B cell (primary cell): Measurements from ENCODE around the gene ARHGAP25. TPM values are rescaled to one million over a fixed set of nuclear protein-coding genes. Genes with fewer than 3 reads are reported as not detected.

Experiments
- ATAC-seq: fragments of 200-7000 bp; cut with Tn5 transposase; one replicate; pipeline ENCODE4 v1.10.0; 2021; ENCODE audit warnings: low read depth, mild to moderate bottlenecking, moderate number of reproducible peaks, moderate library complexity
- CTCF ChIA-PET: fragments of 350-600 bp; sonication (Branson Sonifier 250); formaldehyde crosslinking; loops from one replicate; lab custom pipeline; 2021; ENCODE audit warnings: antibody characterized with exemption, inconsistent platforms; lab: Charles Lee
- POLR2A ChIA-PET: fragments of 350-600 bp; sonication (Branson Sonifier 250); formaldehyde crosslinking; loops from one replicate; lab custom pipeline; 2021; ENCODE audit warnings: antibody characterized with exemption; lab: Charles Lee
- DNase-seq: peaks from one replicate; pipeline ENCODE4 v3.0.0; 2013
- H2AFZ ChIP-seq: 2 replicates; pipeline ENCODE4 v1.6.1; 2012; ENCODE audit warnings: mild to moderate bottlenecking, low read depth, low read length; ENCODE audit not compliant: insufficient read depth, poor library complexity, severe bottlenecking
- H3K27ac ChIP-seq, 2 donors: 1 replicate in 1 of 2; 2 replicates in 1 of 2; pipeline ENCODE4 v1.5.1; 2012 to 2013; ENCODE audit warnings: low read length in 2 of 2, mild to moderate bottlenecking in 2 of 2, moderate library complexity in 1 of 2
- H3K27me3 ChIP-seq, 4 experiments: fragments of 200-600 bp in 1 of 4; sonication (generic) in 1 of 4; replicated peaks in 1 of 4; 1 replicate in 2 of 4; 2 replicates in 2 of 4; pipeline versions ENCODE4 v1.6.1 to v1.7.0; 2013 to 2016; ENCODE audit warnings: low read length in 3 of 4, mild to moderate bottlenecking in 2 of 4, mixed read lengths in 1 of 4, moderate library complexity in 1 of 4; ENCODE audit not compliant: insufficient read depth in 4 of 4, control insufficient read depth in 3 of 4; ENCODE audit errors: control extremely low read depth in 1 of 4
- H3K36me3 ChIP-seq, 2 experiments: replicated peaks in 1 of 2; 1 replicate in 1 of 2; 2 replicates in 1 of 2; pipeline versions ENCODE4 v1.6.1 to v1.7.1; 2013; ENCODE audit warnings: low read length in 1 of 2; ENCODE audit not compliant: insufficient read depth in 2 of 2, control insufficient read depth in 1 of 2; ENCODE audit errors: control extremely low read depth in 1 of 2, extremely low read depth in 1 of 2
- H3K4me1 ChIP-seq, 2 donors: fragments of 200-600 bp in 1 of 2; sonication (generic) in 1 of 2; 1 replicate in 1 of 2; 2 replicates in 1 of 2; pipeline versions ENCODE4 v1.5.1 to v1.6.1; 2013 to 2017; ENCODE audit warnings: low read length in 2 of 2; ENCODE audit not compliant: control insufficient read depth in 2 of 2, insufficient read depth in 2 of 2
- H3K4me2 ChIP-seq: replicated peaks from 2 replicates; pipeline ENCODE3; 2012; ENCODE audit warnings: mild to moderate bottlenecking, low read depth, low read length; ENCODE audit not compliant: poor library complexity, severe bottlenecking
- H3K4me3 ChIP-seq, 5 experiments: fragments of 200-600 bp in 1 of 5; sonication (generic) in 1 of 5; 1 replicate in 3 of 5; 2 replicates in 2 of 5; pipeline versions ENCODE4 v1.5.1 to v1.7.0; 2011 to 2016; ENCODE audit warnings: low read length in 4 of 5, mild to moderate bottlenecking in 4 of 5, low read depth in 2 of 5, control low read depth in 1 of 5, moderate library complexity in 1 of 5; ENCODE audit not compliant: insufficient read depth in 1 of 5; ENCODE audit errors: control extremely low read depth in 1 of 5, extremely low read depth in 1 of 5
- H3K79me2 ChIP-seq: fragments of 200-600 bp; sonication (generic); one replicate; pipeline ENCODE4 v1.6.0; 2016; ENCODE audit warnings: low read length; ENCODE audit not compliant: control insufficient read depth, insufficient read depth
- H3K9ac ChIP-seq: fragments of 200-600 bp; sonication (generic); 2 replicates; pipeline ENCODE4 v1.6.1; 2017; ENCODE audit warnings: mild to moderate bottlenecking, low read length, moderate library complexity
- H3K9me3 ChIP-seq, 3 donors: one replicate each; pipeline versions ENCODE4 v1.6.1 to v1.7.1; 2013; ENCODE audit warnings: low read length in 2 of 3; ENCODE audit not compliant: control insufficient read depth in 2 of 3, insufficient read depth in 1 of 3; ENCODE audit errors: control extremely low read depth in 1 of 3
- H4K20me1 ChIP-seq: 2 replicates; pipeline ENCODE4 v1.6.0; 2012; ENCODE audit warnings: mild to moderate bottlenecking, low read length; ENCODE audit not compliant: insufficient read depth, control insufficient read depth, poor library complexity, severe bottlenecking
- H3K27ac Mint-ChIP-seq: one replicate; pipeline ENCODE4 v1.8.0; 2021; ENCODE audit warnings: mixed read lengths
- H3K27me3 Mint-ChIP-seq: one replicate; pipeline ENCODE4 v1.8.0; 2021; ENCODE audit warnings: mixed read lengths
- H3K4me1 Mint-ChIP-seq: one replicate; pipeline ENCODE4 v1.8.0; 2021; ENCODE audit warnings: mixed read lengths
- H3K4me3 Mint-ChIP-seq: one replicate; pipeline ENCODE4 v1.8.0; 2021; ENCODE audit warnings: mixed read lengths
- H3K9me3 Mint-ChIP-seq: one replicate; pipeline ENCODE4 v1.8.0; 2022; ENCODE audit warnings: mixed read lengths; ENCODE audit not compliant: insufficient read depth
- EZH2 ChIP-seq: IDR thresholded peaks from 2 replicates; pipeline ENCODE4 v1.6.1; 2012; ENCODE audit warnings: borderline replicate concordance, low read depth, mild to moderate bottlenecking, moderate library complexity, low read length; ENCODE audit not compliant: insufficient read depth, poor library complexity, severe bottlenecking
- WGBS: methylation state at CpG from one replicate; pipeline ENCODE4 v1.1.5; 2013; ENCODE audit warnings: missing lambda C conversion rate; ENCODE audit not compliant: insufficient coverage; 5-methylcytosine and 5-hydroxymethylcytosine counted together
- intact Hi-C: fragments of 100-400 bp; cut with micrococcal nuclease; formaldehyde crosslinking; loops from one replicate; pipeline ENCODE4 v1.10.0; 2022
- polyA plus RNA-seq: library from polyadenylated mRNA; depleted of rRNA; stranded (reverse); fragments of >200 nt; gene quantifications from 2 replicates; pipeline ENCODE4 v1.2.3, GENCODE V29; 2012
- total RNA-seq, 2 donors: library from RNA; stranded (reverse); fragments of 120-200 nt in 1 of 2; gene quantifications; 1 replicate in 1 of 2; 2 replicates in 1 of 2; pipeline versions ENCODE4 v1.2.3 to v1.2.4, GENCODE V29; 2013 to 2022
- TF ChIP-seq, protein P1 (sequence below): fragments of 200-600 bp; IDR thresholded peaks from one replicate; pipeline ENCODE4 v1.8.0; 2022; ENCODE audit warnings: antibody characterized with exemption, mild to moderate bottlenecking

Gene ARHGAP25
- total and polyA plus RNA-seq, 2 donors (not counting 1 experiment from before 2014, with no cell fraction given), result 97.9 to 207 TPM

DNA sequence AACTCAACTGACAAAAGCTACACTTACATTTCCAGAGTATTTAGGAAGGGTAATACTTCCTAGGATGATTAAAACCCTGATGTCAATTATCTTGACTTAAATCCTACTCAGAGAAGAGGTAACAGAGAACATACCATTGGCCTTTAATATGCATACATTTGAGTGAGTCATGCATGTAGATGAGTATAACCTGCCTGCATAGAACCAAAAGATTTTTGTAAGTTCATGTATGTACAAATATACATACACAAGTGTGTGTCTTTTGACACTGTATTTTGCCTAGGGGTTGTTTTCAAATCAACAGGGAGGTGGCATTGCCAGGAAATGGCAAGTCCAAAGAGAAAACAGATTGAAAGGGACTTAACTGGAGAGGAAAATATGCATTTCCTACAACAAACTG, 130.5 kb downstream of the ARHGAP25 start:
- H3K36me3 ChIP-seq, result no peaks in the 10 kb centered on the region
- H3K4me3 Mint-ChIP-seq, result no peak overlapping the region
- H4K20me1 ChIP-seq, result no peaks in the 10 kb centered on the region
- TF ChIP-seq, protein P1, sequence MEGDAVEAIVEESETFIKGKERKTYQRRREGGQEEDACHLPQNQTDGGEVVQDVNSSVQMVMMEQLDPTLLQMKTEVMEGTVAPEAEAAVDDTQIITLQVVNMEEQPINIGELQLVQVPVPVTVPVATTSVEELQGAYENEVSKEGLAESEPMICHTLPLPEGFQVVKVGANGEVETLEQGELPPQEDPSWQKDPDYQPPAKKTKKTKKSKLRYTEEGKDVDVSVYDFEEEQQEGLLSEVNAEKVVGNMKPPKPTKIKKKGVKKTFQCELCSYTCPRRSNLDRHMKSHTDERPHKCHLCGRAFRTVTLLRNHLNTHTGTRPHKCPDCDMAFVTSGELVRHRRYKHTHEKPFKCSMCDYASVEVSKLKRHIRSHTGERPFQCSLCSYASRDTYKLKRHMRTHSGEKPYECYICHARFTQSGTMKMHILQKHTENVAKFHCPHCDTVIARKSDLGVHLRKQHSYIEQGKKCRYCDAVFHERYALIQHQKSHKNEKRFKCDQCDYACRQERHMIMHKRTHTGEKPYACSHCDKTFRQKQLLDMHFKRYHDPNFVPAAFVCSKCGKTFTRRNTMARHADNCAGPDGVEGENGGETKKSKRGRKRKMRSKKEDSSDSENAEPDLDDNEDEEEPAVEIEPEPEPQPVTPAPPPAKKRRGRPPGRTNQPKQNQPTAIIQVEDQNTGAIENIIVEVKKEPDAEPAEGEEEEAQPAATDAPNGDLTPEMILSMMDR, result no peak
- TF ChIP-seq EZH2, result no peak
- POLR2A ChIA-PET, result no interaction called here
- no peak overlapping the region for H3K4me3 ChIP-seq
- intact Hi-C loops, result no loop called here
- no peaks in the 10 kb centered on the region for H3K79me2 ChIP-seq
- CTCF ChIA-PET, result no interaction called here
- no peak overlapping the region for H2AFZ ChIP-seq
- ATAC-seq (no peak), DNase-seq (no peak)
- no peaks in the 10 kb centered on the region for H3K9me3 Mint-ChIP-seq
- H3K4me2 ChIP-seq, result no peak overlapping the region
- no peak overlapping the region for H3K27ac Mint-ChIP-seq
- H3K27me3 ChIP-seq, result no peaks in the 10 kb centered on the region
- no peaks in the 10 kb centered on the region for H3K4me1 Mint-ChIP-seq
- no peaks in the 10 kb centered on the region for H3K4me1 ChIP-seq
- no peak overlapping the region for H3K27ac ChIP-seq
- H3K27me3 Mint-ChIP-seq, result peaks cover 3% of the 10 kb centered on the region
- no peaks in the 10 kb centered on the region for H3K9me3 ChIP-seq
- H3K9ac ChIP-seq, result no peak overlapping the region

DNA sequence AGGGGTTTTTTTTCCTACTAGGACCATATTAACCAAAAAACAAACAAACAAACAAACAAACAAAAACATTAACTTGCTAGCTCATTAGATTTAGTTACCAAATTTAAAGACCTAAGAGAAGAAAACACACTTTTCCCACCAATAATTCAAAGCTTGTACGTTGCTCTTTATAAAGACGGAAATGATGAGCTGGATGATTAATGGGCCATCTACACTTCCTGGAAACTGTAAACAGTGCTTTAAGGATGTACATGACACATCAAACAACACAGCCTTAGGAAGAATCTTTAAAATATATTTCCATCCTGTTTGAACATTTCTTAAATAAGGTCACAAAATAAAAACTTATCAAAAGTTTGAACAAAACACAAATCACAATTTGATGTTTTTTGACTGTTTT, 135.6 kb downstream of the ARHGAP25 start:
- Histone ChIP-seq H2AFZ (no peak overlapping the region), H3K79me2 (no peaks in the 10 kb centered on the region), H3K4me3 (no peak overlapping the region), H3K27me3 (no peaks in the 10 kb centered on the region), H3K9me3 (no peaks in the 10 kb centered on the region), H3K27ac (no peak overlapping the region), H4K20me1 (no peaks in the 10 kb centered on the region), H3K4me1 (no peaks in the 10 kb centered on the region), H3K4me2 (no peak overlapping the region), H3K9ac (no peak overlapping the region), H3K36me3 (no peaks in the 10 kb centered on the region)
- Mint-ChIP-seq H3K9me3 (no peaks in the 10 kb centered on the region), H3K27me3 (peaks cover 3% of the 10 kb centered on the region), H3K4me3 (no peak overlapping the region), H3K27ac (no peak overlapping the region), H3K4me1 (no peaks in the 10 kb centered on the region)
- ATAC-seq (no peak), DNase-seq (no peak)
- intact Hi-C loops, result no loop called here
- POLR2A ChIA-PET, result no interaction called here
- WGBS, result no CpG with 5 or more reads among the region's 2 CpGs
- TF ChIP-seq EZH2, result no peak
- TF ChIP-seq, protein P1, result no peak
- CTCF ChIA-PET, result interaction anchor here (0.9 kb wide), 1 partner anchor 119 kb away, joined by 3 read pairs; no protein-coding TSS in a partner anchor
